ENCODE data around the gene FABP1.

- TF ChIP-seq SUZ12 (IDR thresholded peaks at IDR 0.05), result no peak
- no peak for TF ChIP-seq ZNF384 (IDR thresholded peaks at IDR 0.05)
- no peak for TF ChIP-seq CTBP1 (IDR thresholded peaks at IDR 0.05; ENCODE audit: borderline replicate concordance)
- TF ChIP-seq TARDBP (IDR thresholded peaks at IDR 0.05), result no peak
- TF ChIP-seq FOXA1 (IDR thresholded peaks at IDR 0.05), result no peak
- TF ChIP-seq ARNT (IDR thresholded peaks at IDR 0.05), result no peak
- no peak for TF ChIP-seq PKNOX1 (IDR thresholded peaks at IDR 0.05)
- no peak for TF ChIP-seq SP1 (IDR thresholded peaks at IDR 0.05)
- TF ChIP-seq BHLHE40 (IDR thresholded peaks at IDR 0.05; ENCODE audit: borderline replicate concordance), result no peak
- no peak for TF ChIP-seq FOXM1 (IDR thresholded peaks at IDR 0.05; ENCODE audit: borderline replicate concordance)
- TF ChIP-seq FOXK2 (IDR thresholded peaks at IDR 0.05), result no peak
- TF ChIP-seq LEF1 (IDR thresholded peaks at IDR 0.05; ENCODE audit: borderline replicate concordance), result no peak
Measured at GRCh38 chr2:88165332-88166003, 37.6 kb upstream of the FABP1 start.

Measured in HEK293T (cell line).